Left ventricle myocardium inferior (tissue), 1 donor: ENCODE data around the gene TNFAIP2. TPM values are rescaled to one million over a fixed set of nuclear protein-coding genes. Genes with fewer than 3 reads are reported as not detected.
"Not testable (repeated sequence)": the region's sequence is repeated elsewhere in the genome, so short reads cannot be mapped to it uniquely, and the experiment has no call there.

ENCODE experiments used
- DNase-seq: peaks from one replicate; pipeline ENCODE4 v3.0.0-alpha.2; 2020
- H3K27ac ChIP-seq: fragments of 200-600 bp; replicated peaks from 2 replicates; pipeline ENCODE4 v1.8.0; 2021
- H3K27me3 ChIP-seq: fragments of 200-600 bp; 2 replicates; pipeline ENCODE4 v1.8.0; 2021; ENCODE audit warnings: low read depth
- H3K36me3 ChIP-seq: fragments of 200-600 bp; 2 replicates; pipeline ENCODE4 v1.8.0; 2021
- H3K4me1 ChIP-seq: fragments of 200-600 bp; 2 replicates; pipeline ENCODE4 v1.8.0; 2021
- H3K4me3 ChIP-seq: fragments of 200-600 bp; 2 replicates; pipeline ENCODE4 v1.8.0; 2021; ENCODE audit warnings: mild to moderate bottlenecking, moderate library complexity
- H3K9me3 ChIP-seq: fragments of 200-600 bp; replicated peaks from 2 replicates; pipeline ENCODE4 v1.8.0; 2021
- intact Hi-C: fragments of 100-400 bp; cut with micrococcal nuclease; formaldehyde crosslinking; loops from one replicate; pipeline ENCODE4 v1.11.0; 2022
- total RNA-seq: library from RNA; stranded (reverse); fragmentation: NEBNext Ultra II Directional; extraction: Animal tissue kit (Norgen Biotek cat#: 25700); gene quantifications from one replicate; pipeline ENCODE4 v1.2.1, GENCODE V29; 2021
- TF ChIP-seq, protein P1 (sequence below): fragments of 200-600 bp; IDR thresholded peaks from 2 replicates; pipeline ENCODE4 v1.8.0; 2021; ENCODE audit warnings: antibody characterized with exemption, mild to moderate bottlenecking, borderline replicate concordance
- donor health status: DM: no; HTN: yes; CAD: no; lungs with severe emphysema.

The TNFAIP2 gene
- total RNA-seq, 1 donor from 2014 or later: 40.1 TPM

DNA sequence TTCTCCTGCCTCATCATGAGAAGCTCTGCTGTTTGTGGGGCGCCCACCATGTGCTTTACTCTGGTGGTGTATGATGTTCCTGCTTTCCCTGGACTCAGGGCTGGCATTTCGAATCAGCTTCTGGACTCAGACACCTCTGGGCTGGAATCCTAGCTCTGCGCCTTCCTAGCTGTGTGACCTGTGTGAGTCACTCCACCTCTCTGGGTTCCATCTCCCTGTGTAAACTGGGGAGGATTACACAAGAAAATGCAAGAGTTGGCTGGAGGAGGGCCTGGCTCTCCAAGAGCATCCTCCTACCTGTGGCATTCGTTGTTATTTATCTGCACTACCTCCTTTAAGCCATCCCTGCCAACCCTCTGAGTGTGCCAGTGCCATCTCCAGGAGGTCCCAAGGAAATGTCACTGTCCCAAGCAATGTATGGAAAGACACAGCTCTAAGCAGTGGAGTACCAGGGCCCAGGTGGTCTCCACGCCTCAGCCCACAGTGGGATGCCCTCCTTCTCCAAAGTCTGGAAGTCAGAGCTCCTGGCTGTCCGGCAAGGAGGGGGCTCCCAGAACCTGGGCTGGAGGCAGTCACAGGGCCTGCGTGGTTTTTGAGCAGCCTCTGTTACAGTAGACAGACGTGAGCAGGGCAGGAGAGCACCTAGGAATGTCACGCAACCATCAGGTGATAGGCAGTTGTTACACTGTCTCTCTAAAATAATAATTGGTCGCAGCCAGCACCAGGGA is 7.3 kb upstream of the TNFAIP2 start:
- intact Hi-C loops: no loop called here
- TF ChIP-seq, protein P1, sequence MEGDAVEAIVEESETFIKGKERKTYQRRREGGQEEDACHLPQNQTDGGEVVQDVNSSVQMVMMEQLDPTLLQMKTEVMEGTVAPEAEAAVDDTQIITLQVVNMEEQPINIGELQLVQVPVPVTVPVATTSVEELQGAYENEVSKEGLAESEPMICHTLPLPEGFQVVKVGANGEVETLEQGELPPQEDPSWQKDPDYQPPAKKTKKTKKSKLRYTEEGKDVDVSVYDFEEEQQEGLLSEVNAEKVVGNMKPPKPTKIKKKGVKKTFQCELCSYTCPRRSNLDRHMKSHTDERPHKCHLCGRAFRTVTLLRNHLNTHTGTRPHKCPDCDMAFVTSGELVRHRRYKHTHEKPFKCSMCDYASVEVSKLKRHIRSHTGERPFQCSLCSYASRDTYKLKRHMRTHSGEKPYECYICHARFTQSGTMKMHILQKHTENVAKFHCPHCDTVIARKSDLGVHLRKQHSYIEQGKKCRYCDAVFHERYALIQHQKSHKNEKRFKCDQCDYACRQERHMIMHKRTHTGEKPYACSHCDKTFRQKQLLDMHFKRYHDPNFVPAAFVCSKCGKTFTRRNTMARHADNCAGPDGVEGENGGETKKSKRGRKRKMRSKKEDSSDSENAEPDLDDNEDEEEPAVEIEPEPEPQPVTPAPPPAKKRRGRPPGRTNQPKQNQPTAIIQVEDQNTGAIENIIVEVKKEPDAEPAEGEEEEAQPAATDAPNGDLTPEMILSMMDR: no peak
- Histone ChIP-seq H3K9me3 (no peaks in the 10 kb centered on the region), H3K4me3 (no peak overlapping the region), H3K27me3 (no peaks in the 10 kb centered on the region), H3K27ac (no peak overlapping the region), H3K4me1 (peaks cover 72% of the 10 kb centered on the region), H3K36me3 (no peaks in the 10 kb centered on the region)
- DNase-seq: no peak

DNA sequence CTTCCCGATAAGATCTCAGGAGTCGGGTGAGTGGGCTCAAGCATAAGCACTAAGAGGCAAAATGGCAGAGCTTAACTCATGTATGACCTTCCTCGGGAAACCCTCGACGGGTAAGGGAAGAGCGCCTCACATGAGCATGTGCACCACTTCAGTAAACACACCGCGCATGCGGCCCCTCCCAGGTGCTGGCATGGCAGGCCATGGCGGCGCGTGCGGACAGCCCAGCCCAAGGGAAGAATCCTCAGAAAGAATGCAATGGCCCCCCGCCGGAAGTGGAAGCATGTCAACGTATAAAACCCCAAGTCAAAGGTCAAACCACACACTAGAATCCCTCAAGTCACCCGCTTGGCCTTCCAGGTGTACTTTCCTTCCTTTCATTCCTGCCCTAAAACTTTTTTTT is 6.6 kb upstream of the TNFAIP2 start:
- no peak overlapping the region for H3K4me3 ChIP-seq
- TF ChIP-seq, protein P1: no peak
- intact Hi-C loops: no loop called here
- no peaks in the 10 kb centered on the region for H3K36me3 ChIP-seq
- H3K27ac ChIP-seq: no peak overlapping the region
- DNase-seq: no peak
- no peaks in the 10 kb centered on the region for H3K9me3 ChIP-seq
- H3K27me3 ChIP-seq: no peaks in the 10 kb centered on the region
- peaks cover 72% of the 10 kb centered on the region for H3K4me1 ChIP-seq

DNA sequence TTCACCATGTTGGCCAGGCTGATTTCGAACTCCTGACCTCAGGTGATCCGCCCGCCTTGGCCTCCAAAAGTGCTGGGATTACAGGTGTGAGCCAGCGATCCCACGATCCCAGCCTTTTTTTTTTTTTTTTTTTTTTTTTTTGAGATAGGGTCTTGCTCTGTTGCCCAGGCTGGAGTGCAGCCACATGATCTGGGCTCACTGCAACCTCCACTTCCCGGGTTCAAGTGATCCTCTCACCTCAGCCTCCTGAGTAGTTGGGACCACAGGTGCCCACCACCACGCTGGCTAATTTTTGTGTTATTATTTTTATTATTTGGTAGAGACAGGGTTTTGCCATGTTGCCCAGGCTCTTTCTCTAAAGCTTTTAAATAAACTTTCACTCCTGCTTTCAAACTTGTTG is 5.8 kb upstream of the TNFAIP2 start:
- H3K27me3 ChIP-seq, H3K36me3 ChIP-seq, H3K4me3 ChIP-seq, H3K9me3 ChIP-seq, DNase-seq, intact Hi-C loops: not testable (repeated sequence)
- Histone ChIP-seq H3K4me1 (peaks cover 72% of the 10 kb centered on the region), H3K27ac (peak overlapping the region; percentile 56)

DNA sequence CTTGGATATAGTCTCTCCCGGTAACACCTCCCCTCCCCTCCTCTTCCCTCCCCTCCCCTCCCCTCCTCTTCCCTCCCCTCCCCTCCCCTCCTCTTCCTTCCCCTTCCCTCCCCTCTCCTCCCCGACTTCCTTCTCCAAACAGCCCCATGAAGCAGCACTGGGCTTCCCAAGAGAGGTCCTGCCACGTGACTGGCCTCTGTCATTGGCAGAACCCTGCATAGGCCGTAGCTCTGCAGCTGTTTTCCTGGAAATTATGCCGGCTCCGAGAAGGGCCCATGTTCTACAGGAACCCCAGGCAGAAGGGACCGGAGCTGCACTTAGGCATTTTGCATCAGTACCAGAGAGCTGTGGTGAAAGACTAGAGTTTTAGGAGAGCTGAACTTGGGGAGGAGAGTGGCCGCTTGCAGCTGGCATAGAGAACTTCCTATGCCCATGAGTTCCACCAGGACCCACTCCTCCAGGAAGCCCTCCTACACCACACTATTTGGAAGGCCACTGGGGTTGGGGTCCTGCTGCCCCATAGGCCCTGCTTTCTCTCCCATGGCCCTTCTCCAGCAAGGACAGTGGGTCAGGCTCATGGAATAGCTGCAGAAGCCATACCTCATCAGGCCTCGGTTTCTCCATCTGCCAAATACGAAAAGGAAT is 5.1 kb upstream of the TNFAIP2 start:
- intact Hi-C loops: no loop called here
- H3K36me3 ChIP-seq: no peaks in the 10 kb centered on the region
- no peak overlapping the region for H3K4me3 ChIP-seq
- H3K9me3 ChIP-seq: no peaks in the 10 kb centered on the region
- peak; percentile 87 for DNase-seq
- peak overlapping the region; percentile 99 for H3K27ac ChIP-seq
- peaks cover 76% of the 10 kb centered on the region for H3K4me1 ChIP-seq
- no peaks in the 10 kb centered on the region for H3K27me3 ChIP-seq
- TF ChIP-seq, protein P1: no peak

DNA sequence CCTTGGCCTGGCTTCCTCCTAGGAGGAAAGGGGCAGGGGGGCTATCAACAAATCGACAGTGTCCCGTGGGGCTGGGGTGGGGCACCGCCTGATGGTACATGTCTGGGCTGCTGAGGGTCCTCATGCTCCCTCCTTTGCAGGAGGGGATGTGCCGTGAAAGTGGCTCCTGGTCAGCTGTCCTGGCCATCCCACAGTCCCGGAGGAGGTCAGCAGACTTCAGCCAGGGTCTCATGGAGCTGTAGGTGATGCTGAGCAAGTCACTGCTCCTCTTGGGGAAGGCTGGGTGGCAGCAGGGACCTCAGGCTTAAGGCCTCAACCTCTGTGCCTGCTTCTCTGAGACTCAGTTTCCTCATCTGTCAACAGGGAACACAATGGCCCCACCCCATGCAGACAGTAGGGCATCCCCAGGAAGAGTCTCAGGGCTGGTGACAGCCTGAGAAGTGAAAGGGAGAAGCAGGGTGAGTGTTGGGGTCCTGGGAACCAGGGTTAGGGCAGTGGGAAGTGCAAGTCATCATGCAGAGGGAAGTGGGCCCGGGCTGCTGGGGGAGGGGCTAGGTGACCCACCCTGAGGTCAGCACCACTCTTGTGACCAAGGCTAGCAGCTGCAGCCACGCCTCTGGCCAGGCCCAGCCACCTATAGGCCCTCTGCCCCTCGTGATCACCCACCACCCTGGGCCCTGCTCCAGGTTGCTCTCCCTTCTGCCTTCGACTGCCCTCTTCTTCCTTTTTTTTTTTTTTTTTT is 4.4 kb upstream of the TNFAIP2 start:
- TF ChIP-seq, protein P1: no peak
- peak; percentile 80 for DNase-seq
- H3K9me3 ChIP-seq: no peaks in the 10 kb centered on the region
- H3K4me1 ChIP-seq: peaks cover 79% of the 10 kb centered on the region
- H3K27me3 ChIP-seq: no peaks in the 10 kb centered on the region
- H3K4me3 ChIP-seq: no peak overlapping the region
- H3K36me3 ChIP-seq: no peaks in the 10 kb centered on the region
- intact Hi-C loops: no loop called here
- H3K27ac ChIP-seq: peak overlapping the region; percentile 99

DNA sequence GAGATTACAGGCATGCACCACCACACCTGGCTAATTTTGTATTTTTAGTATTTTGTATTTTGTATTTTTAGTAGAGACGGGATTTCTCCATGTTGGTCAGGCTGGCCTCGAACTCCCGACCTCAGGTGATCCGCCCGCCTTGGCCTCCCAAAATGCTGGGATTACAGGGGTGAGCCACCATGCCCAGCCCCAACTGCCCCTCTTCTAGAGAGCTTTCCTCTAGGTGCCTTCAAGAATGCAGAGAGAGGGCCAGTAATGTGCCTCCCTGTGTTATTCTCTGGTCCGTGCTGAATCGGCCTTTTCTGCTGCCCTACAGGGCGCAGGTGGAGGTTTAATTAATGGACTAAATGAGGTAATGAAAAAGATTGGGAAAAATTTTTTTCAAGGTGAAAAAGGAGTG is 3.7 kb upstream of the TNFAIP2 start:
- Histone ChIP-seq H3K27ac (peak overlapping the region; percentile 99), H3K4me1 (peaks cover 79% of the 10 kb centered on the region)
- H3K36me3 ChIP-seq, H3K4me3 ChIP-seq, DNase-seq, H3K9me3 ChIP-seq, intact Hi-C loops, H3K27me3 ChIP-seq: not testable (repeated sequence)
